ENCODE data around the gene RHBDL3. TPM values are rescaled to one million over a fixed set of nuclear protein-coding genes. Genes with fewer than 3 reads are reported as not detected.

Gene RHBDL3
- total and polyA plus RNA-seq, 10 of the 15 experiments (the other 5 are each of a cell fraction or from before 2014, with no cell fraction given) = 0.04 to 0.24 (median 0.04) TPM; not detected in 5

- no peak for TF ChIP-seq FOXK2 (IDR thresholded peaks at IDR 0.05)
- no peak for TF ChIP-seq SPI1 (IDR thresholded peaks at IDR 0.05; ENCODE audit: borderline replicate concordance, insufficient read depth, low read depth, low read length)
- TF ChIP-seq EZH2 (IDR thresholded peaks at IDR 0.05; ENCODE audit: borderline replicate concordance, control insufficient read depth, low read depth, low read length) = no peak
These were observed 51.7 kb downstream of the RHBDL3 start (continued) for GRCh38 chr17:32317353-32317752.

DNA sequence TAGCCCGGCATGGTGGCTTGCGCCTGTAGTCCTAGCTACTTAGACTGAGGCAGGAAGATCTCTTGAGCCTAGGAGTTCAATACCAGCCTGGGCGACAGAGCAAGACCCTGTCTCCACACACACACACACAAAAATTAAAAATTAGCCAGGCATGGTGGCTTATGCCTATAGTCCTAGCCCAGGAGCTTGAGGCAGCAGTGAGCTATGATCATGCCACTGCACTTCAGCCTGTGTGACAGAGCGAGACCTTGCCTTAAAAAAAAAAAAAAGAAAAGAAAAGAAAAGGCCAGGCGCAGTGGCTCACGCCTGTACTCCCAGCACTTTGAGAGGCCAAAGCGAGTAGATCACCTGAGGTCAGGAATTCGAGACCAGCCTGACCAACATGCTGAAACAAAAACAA, 52.4 kb downstream of the RHBDL3 start:
- no peak for FAIRE-seq

More for the DNA sequence above, 52.4 kb downstream of the RHBDL3 start:
- intact Hi-C loops (cut with micrococcal nuclease; ENCODE audit: unreplicated experiment) = loop anchor here (5.0 kb wide), 1 partner anchor 116 kb away; no protein-coding TSS in a partner anchor
- H3K9me3 ChIP-seq (replicated peaks; ENCODE audit: control insufficient read depth, insufficient read depth, low read length) = no peaks in the 10 kb centered on the region
- ATAC-seq = no peak
- no peak overlapping the region for H3K4me3 ChIP-seq
- SMC1A ChIA-PET (ENCODE audit: uncharacterized antibody, unreplicated experiment) = interaction anchor here (0.9 to 3.6 kb wide), 8 partner anchors 10 to 114 kb away, joined by 3 to 22 read pairs (median 6); no protein-coding TSS in a partner anchor
- H3K4me1 ChIP-seq (ENCODE audit: control insufficient read depth, insufficient read depth, low read length) = no peaks in the 10 kb centered on the region
- no peaks in the 10 kb centered on the region for H3K79me2 ChIP-seq (ENCODE audit: control insufficient read depth, insufficient read depth, low read length)
- peaks cover 0 to 4% of the 10 kb centered on the region in 2 experiments; a peak in 3 of 4 replicates for H3K27me3 ChIP-seq (replicated peaks in 1 of 2; ENCODE audit: control insufficient read depth in 2 of 2, insufficient read depth in 2 of 2, low read length in 1 of 2)
- no peaks in the 10 kb centered on the region for H4K20me1 ChIP-seq (ENCODE audit: control insufficient read depth, insufficient read depth)
- no peak for TF ChIP-seq FOXM1 (IDR thresholded peaks at IDR 0.05; ENCODE audit: low read depth, low read length)
- TF ChIP-seq, protein P1, sequence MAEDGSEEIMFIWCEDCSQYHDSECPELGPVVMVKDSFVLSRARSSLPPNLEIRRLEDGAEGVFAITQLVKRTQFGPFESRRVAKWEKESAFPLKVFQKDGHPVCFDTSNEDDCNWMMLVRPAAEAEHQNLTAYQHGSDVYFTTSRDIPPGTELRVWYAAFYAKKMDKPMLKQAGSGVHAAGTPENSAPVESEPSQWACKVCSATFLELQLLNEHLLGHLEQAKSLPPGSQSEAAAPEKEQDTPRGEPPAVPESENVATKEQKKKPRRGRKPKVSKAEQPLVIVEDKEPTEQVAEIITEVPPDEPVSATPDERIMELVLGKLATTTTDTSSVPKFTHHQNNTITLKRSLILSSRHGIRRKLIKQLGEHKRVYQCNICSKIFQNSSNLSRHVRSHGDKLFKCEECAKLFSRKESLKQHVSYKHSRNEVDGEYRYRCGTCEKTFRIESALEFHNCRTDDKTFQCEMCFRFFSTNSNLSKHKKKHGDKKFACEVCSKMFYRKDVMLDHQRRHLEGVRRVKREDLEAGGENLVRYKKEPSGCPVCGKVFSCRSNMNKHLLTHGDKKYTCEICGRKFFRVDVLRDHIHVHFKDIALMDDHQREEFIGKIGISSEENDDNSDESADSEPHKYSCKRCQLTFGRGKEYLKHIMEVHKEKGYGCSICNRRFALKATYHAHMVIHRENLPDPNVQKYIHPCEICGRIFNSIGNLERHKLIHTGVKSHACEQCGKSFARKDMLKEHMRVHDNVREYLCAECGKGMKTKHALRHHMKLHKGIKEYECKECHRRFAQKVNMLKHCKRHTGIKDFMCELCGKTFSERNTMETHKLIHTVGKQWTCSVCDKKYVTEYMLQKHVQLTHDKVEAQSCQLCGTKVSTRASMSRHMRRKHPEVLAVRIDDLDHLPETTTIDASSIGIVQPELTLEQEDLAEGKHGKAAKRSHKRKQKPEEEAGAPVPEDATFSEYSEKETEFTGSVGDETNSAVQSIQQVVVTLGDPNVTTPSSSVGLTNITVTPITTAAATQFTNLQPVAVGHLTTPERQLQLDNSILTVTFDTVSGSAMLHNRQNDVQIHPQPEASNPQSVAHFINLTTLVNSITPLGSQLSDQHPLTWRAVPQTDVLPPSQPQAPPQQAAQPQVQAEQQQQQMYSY (CRISPR knock-in tag; IDR thresholded peaks at IDR 0.05) = no peak
- no peak for TF ChIP-seq SMC3 (IDR thresholded peaks at IDR 0.05; ENCODE audit: borderline replicate concordance, low read length)
- TF ChIP-seq, protein P2, sequence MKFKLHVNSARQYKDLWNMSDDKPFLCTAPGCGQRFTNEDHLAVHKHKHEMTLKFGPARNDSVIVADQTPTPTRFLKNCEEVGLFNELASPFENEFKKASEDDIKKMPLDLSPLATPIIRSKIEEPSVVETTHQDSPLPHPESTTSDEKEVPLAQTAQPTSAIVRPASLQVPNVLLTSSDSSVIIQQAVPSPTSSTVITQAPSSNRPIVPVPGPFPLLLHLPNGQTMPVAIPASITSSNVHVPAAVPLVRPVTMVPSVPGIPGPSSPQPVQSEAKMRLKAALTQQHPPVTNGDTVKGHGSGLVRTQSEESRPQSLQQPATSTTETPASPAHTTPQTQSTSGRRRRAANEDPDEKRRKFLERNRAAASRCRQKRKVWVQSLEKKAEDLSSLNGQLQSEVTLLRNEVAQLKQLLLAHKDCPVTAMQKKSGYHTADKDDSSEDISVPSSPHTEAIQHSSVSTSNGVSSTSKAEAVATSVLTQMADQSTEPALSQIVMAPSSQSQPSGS (IDR thresholded peaks at IDR 0.05; ENCODE audit: low read length) = no peak
- no peak for TF ChIP-seq CREM (IDR thresholded peaks at IDR 0.05; ENCODE audit: low read depth)
- no peak for TF ChIP-seq NFYA (IDR thresholded peaks at IDR 0.05; ENCODE audit: borderline replicate concordance, low read depth, low read length)
- TF ChIP-seq IKZF2 (IDR thresholded peaks at IDR 0.05) = no peak
- TF ChIP-seq, protein P3, sequence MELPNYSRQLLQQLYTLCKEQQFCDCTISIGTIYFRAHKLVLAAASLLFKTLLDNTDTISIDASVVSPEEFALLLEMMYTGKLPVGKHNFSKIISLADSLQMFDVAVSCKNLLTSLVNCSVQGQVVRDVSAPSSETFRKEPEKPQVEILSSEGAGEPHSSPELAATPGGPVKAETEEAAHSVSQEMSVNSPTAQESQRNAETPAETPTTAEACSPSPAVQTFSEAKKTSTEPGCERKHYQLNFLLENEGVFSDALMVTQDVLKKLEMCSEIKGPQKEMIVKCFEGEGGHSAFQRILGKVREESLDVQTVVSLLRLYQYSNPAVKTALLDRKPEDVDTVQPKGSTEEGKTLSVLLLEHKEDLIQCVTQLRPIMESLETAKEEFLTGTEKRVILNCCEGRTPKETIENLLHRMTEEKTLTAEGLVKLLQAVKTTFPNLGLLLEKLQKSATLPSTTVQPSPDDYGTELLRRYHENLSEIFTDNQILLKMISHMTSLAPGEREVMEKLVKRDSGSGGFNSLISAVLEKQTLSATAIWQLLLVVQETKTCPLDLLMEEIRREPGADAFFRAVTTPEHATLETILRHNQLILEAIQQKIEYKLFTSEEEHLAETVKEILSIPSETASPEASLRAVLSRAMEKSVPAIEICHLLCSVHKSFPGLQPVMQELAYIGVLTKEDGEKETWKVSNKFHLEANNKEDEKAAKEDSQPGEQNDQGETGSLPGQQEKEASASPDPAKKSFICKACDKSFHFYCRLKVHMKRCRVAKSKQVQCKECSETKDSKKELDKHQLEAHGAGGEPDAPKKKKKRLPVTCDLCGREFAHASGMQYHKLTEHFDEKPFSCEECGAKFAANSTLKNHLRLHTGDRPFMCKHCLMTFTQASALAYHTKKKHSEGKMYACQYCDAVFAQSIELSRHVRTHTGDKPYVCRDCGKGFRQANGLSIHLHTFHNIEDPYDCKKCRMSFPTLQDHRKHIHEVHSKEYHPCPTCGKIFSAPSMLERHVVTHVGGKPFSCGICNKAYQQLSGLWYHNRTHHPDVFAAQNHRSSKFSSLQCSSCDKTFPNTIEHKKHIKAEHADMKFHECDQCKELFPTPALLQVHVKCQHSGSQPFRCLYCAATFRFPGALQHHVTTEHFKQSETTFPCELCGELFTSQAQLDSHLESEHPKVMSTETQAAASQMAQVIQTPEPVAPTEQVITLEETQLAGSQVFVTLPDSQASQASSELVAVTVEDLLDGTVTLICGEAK (IDR thresholded peaks at IDR 0.05; ENCODE audit: borderline replicate concordance) = no peak
- TF ChIP-seq FOS (IDR thresholded peaks at IDR 0.05; ENCODE audit: borderline replicate concordance, extremely low read depth, insufficient read length) = no peak
- TF ChIP-seq ZNF217 (IDR thresholded peaks at IDR 0.05) = no peak
- TF ChIP-seq POLR2A (IDR thresholded peaks at IDR 0.05; ENCODE audit: low read depth, low read length) = no peak
- CTCF ChIA-PET = interaction anchor here (0.6 to 7.9 kb wide), 11 partner anchors 10 to 593 kb away, joined by 3 to 132 read pairs (median 8); no protein-coding TSS in a partner anchor
- WGBS (ENCODE audit: insufficient coverage, insufficient replicate concordance, low lambda C conversion rate, missing lambda C conversion rate) = 67% methylated on average over 6 of the region's 8 CpGs
- in situ Hi-C loops (cut with MboI) = no loop called here
- H3K4me2 ChIP-seq (ENCODE audit: control insufficient read depth, insufficient read depth) = no peak overlapping the region
- H3K36me3 ChIP-seq (ENCODE audit: control insufficient read depth in 2 of 2, insufficient read depth in 2 of 2, low read length in 1 of 2) = no peaks in the 10 kb centered on the region
- H3K27ac ChIP-seq (ENCODE audit: control insufficient read depth, insufficient read depth) = no peak overlapping the region
- RAD21 ChIA-PET (ENCODE audit: unreplicated experiment) = interaction anchor here (0.6 to 5.8 kb wide), 7 partner anchors 11 to 311 kb away, joined by 3 to 53 read pairs (median 3); partner anchors contain the start of gene LRRC37B
- no peak for DNase-seq (ENCODE audit: low read depth, low spot score)
- no peak overlapping the region for H3K9ac ChIP-seq (ENCODE audit: control insufficient read depth, insufficient read depth, low read length)
- no TSS peak for BruUV-seq (replicated peaks)
- H2AFZ ChIP-seq (ENCODE audit: control insufficient read depth, low read depth, low read length) = no peak overlapping the region
- POLR2A ChIA-PET = interaction anchor here (0.5 to 0.8 kb wide), 3 partner anchors 33 to 175 kb away, joined by 3 to 6 read pairs (median 5); no protein-coding TSS in a partner anchor
